HG02981 (cell line): Measurements from ENCODE around the gene ZC2HC1B.
"Not testable (repeated sequence)": the region's sequence is repeated elsewhere in the genome, so short reads cannot be mapped to it uniquely, and the experiment has no call there.

Source experiments
- ATAC-seq: cut with Tn5 transposase; IDR thresholded peaks from one replicate; pipeline ENCODE4 v1.9.1; 2021; ENCODE audit warnings: mild to moderate bottlenecking, moderate library complexity; ENCODE audit not compliant: unreplicated experiment

The ZC2HC1B gene

GRCh38 chr6:143867236-143867635 is 3.0 kb downstream of the ZC2HC1B start:
- ATAC-seq = no peak

- ATAC-seq = not testable (repeated sequence)
Measured at GRCh38 chr6:143868808-143869207, 4.5 kb downstream of the ZC2HC1B start.

- ATAC-seq = not testable (repeated sequence)
Measured at GRCh38 chr6:143871202-143871730, 7.0 kb downstream of the ZC2HC1B start.

GRCh38 chr6:143872201-143872600 is 7.9 kb downstream of the ZC2HC1B start:
- ATAC-seq = peak; percentile 96

- not testable (repeated sequence) for ATAC-seq
Measured at GRCh38 chr6:143873600-143873999, 9.3 kb downstream of the ZC2HC1B start.

GRCh38 chr6:143874503-143874902 is 10.2 kb downstream of the ZC2HC1B start:
- ATAC-seq = not testable (repeated sequence)

- no peak for ATAC-seq
Measured at GRCh38 chr6:143877584-143878271, 13.5 kb downstream of the ZC2HC1B start.

- no peak for ATAC-seq
Measured at GRCh38 chr6:143878272-143878760, 14.0 kb downstream of the ZC2HC1B start.

GRCh38 chr6:143880412-143880811 is 16.1 kb downstream of the ZC2HC1B start:
- no peak for ATAC-seq

- no peak for ATAC-seq
Measured at GRCh38 chr6:143882401-143882930, 18.2 kb downstream of the ZC2HC1B start.

GRCh38 chr6:143884216-143884900 is 20.1 kb downstream of the ZC2HC1B start:
- ATAC-seq = no peak

- no peak for ATAC-seq
Measured at GRCh38 chr6:143885116-143885515, 20.8 kb downstream of the ZC2HC1B start.

GRCh38 chr6:143894655-143895054 is 30.4 kb downstream of the ZC2HC1B start:
- no peak for ATAC-seq

- no peak for ATAC-seq
Measured at GRCh38 chr6:143896126-143896860, 32.0 kb downstream of the ZC2HC1B start.

GRCh38 chr6:143900358-143900757 is 36.1 kb downstream of the ZC2HC1B start:
- ATAC-seq = no peak

GRCh38 chr6:143901885-143902750 is 37.8 kb downstream of the ZC2HC1B start:
- peak; percentile 90 for ATAC-seq

GRCh38 chr6:143902827-143903226 is 38.6 kb downstream of the ZC2HC1B start:
- no peak for ATAC-seq

- ATAC-seq = no peak
Measured at GRCh38 chr6:143911028-143911427, 46.8 kb downstream of the ZC2HC1B start.

GRCh38 chr6:143912671-143913070 is 48.4 kb downstream of the ZC2HC1B start:
- ATAC-seq = no peak

- ATAC-seq = not testable (repeated sequence)
Measured at GRCh38 chr6:143917026-143917425, 52.8 kb downstream of the ZC2HC1B start.
